Stimulated activated CD8-positive, alpha-beta memory T cell treated with anti-CD3 and anti-CD28 coated beads, Interleukin-12 subunit alpha, Interleukin-12 subunit beta, amount 100 ng/mL, for 24 hours (primary cell): ENCODE results near the gene CENPL.
"Not testable (repeated sequence)": the region's sequence is repeated elsewhere in the genome, so short reads cannot be mapped to it uniquely, and the experiment has no call there.

Source experiments
- DNase-seq: peaks from one replicate; pipeline ENCODE4 v3.0.0-alpha.2; 2020; ENCODE audit errors: extremely low read depth

Gene CENPL

GRCh38 chr1:173857363-173857917, 32.8 kb upstream of the CENPL start:
- DNase-seq = no peak

GRCh38 chr1:173856903-173857302, 32.2 kb upstream of the CENPL start:
- DNase-seq = no peak

- no peak for DNase-seq
Measured at GRCh38 chr1:173856014-173856413, 31.3 kb upstream of the CENPL start.

- no peak for DNase-seq
Measured at GRCh38 chr1:173853074-173853473, 28.4 kb upstream of the CENPL start.

- no peak for DNase-seq
Measured at GRCh38 chr1:173852105-173852504, 27.4 kb upstream of the CENPL start.

- no peak for DNase-seq
Measured at GRCh38 chr1:173832748-173833147, 8.1 kb upstream of the CENPL start.

- DNase-seq = no peak
Measured at GRCh38 chr1:173827611-173828010, 2.9 kb upstream of the CENPL start.

GRCh38 chr1:173823781-173824314, 835 bp downstream of the CENPL start:
- DNase-seq = no peak

GRCh38 chr1:173821680-173822079, 3.0 kb downstream of the CENPL start:
- DNase-seq = no peak

- DNase-seq = no peak
Measured at GRCh38 chr1:173818459-173818858, 6.2 kb downstream of the CENPL start.

- not testable (repeated sequence) for DNase-seq
Measured at GRCh38 chr1:173813654-173814053, 11.0 kb downstream of the CENPL start.

- DNase-seq = no peak
Measured at GRCh38 chr1:173802961-173803360, 21.7 kb downstream of the CENPL start.

- DNase-seq = not testable (repeated sequence)
Measured at GRCh38 chr1:173799995-173800394, 24.7 kb downstream of the CENPL start.

GRCh38 chr1:173798078-173798477, 26.6 kb downstream of the CENPL start:
- DNase-seq = no peak

GRCh38 chr1:173789841-173790240, 34.8 kb downstream of the CENPL start:
- no peak for DNase-seq

- DNase-seq = no peak
Measured at GRCh38 chr1:173784997-173785396, 39.7 kb downstream of the CENPL start.

- no peak for DNase-seq
Measured at GRCh38 chr1:173779936-173780335, 44.7 kb downstream of the CENPL start.

GRCh38 chr1:173775578-173776226, 49.0 kb downstream of the CENPL start:
- no peak for DNase-seq

- no peak for DNase-seq
Measured at GRCh38 chr1:173771560-173771959, 53.1 kb downstream of the CENPL start.

- not testable (repeated sequence) for DNase-seq
Measured at GRCh38 chr1:173770330-173770729, 54.4 kb downstream of the CENPL start.

GRCh38 chr1:173768827-173769226, 55.9 kb downstream of the CENPL start:
- DNase-seq = no peak

GRCh38 chr1:173768206-173768605, 56.5 kb downstream of the CENPL start:
- no peak for DNase-seq

GRCh38 chr1:173764331-173764730, 60.4 kb downstream of the CENPL start:
- not testable (repeated sequence) for DNase-seq

GRCh38 chr1:173758980-173759379, 65.7 kb downstream of the CENPL start:
- DNase-seq = no peak
